Body of pancreas (tissue), 4 donors: Measurements from ENCODE around the gene SKAP2. TPM values are rescaled to one million over a fixed set of nuclear protein-coding genes. Genes with fewer than 3 reads are reported as not detected.

ENCODE experiments used
- ATAC-seq: fragments of 150-250 bp; one replicate; pipeline ENCODE4 v1.9.1; 2016
- DNase-seq, 4 donors: peaks; one replicate each; pipeline ENCODE4 v3.0.0-alpha.2; 2019
- H3K27ac ChIP-seq, 4 donors: fragments of 200-600 bp; sonication (generic); 1 replicate in 3 of 4; 2 replicates in 1 of 4; pipeline versions ENCODE4 v1.5.1 to v1.6.1; 2016 to 2019; ENCODE audit warnings: mild to moderate bottlenecking in 1 of 4, mixed read lengths in 1 of 4, moderate library complexity in 1 of 4
- H3K27me3 ChIP-seq, 2 donors: fragments of 200-600 bp; sonication (generic); one replicate each; pipeline ENCODE4 v1.6.0; 2016; ENCODE audit warnings: mild to moderate bottlenecking in 1 of 2
- H3K36me3 ChIP-seq, 2 donors: fragments of 200-600 bp; sonication (generic); replicated peaks in 1 of 2; 2 replicates each; pipeline ENCODE4 v1.5.1; 2016; ENCODE audit warnings: low read depth in 2 of 2; ENCODE audit not compliant: insufficient read depth in 1 of 2
- H3K4me1 ChIP-seq: fragments of 200-600 bp; sonication (generic); one replicate; pipeline ENCODE4 v1.6.0; 2016
- H3K4me3 ChIP-seq, 2 donors: fragments of 200-600 bp; sonication (generic); 1 replicate in 1 of 2; 2 replicates in 1 of 2; pipeline ENCODE4 v1.5.1; 2016 to 2019
- H3K9me3 ChIP-seq, 3 donors: fragments of 200-600 bp; sonication (generic); 1 replicate in 2 of 3; 2 replicates in 1 of 3; pipeline ENCODE4 v1.5.1; 2016
- POLR2A ChIP-seq, 3 donors: fragments of 450-650 bp; IDR thresholded peaks; one replicate each; pipeline ENCODE4 v1.6.1; 2016; ENCODE audit warnings: antibody characterized with exemption in 3 of 3, mild to moderate bottlenecking in 2 of 3
- WGBS, 2 donors: methylation state at CpG; one replicate each; pipeline ENCODE4 v1.1.5; 2017; 5-methylcytosine and 5-hydroxymethylcytosine counted together
- intact Hi-C: fragments of 100-400 bp; cut with DNase I; formaldehyde crosslinking; loops from one replicate; pipeline ENCODE4 v1.15.1; 2023
- total RNA-seq, 2 donors: library from RNA; depleted of rRNA; stranded (reverse); fragments of >200 nt; gene quantifications; one replicate each; pipeline ENCODE4 v1.1.0, GENCODE V29; 2016
- TF ChIP-seq, protein P1 (sequence below), 7 experiments: fragments of 450-650 bp in 4 of 7; fragments of 200-600 bp in 3 of 7; sonication (generic) in 3 of 7; IDR thresholded peaks; one replicate each; pipeline ENCODE4 v1.5.1; 2016 to 2019; ENCODE audit warnings: antibody characterized with exemption in 7 of 7

The SKAP2 gene
- total RNA-seq, 2 donors from 2014 or later: 8.6 to 12.7 TPM

- intact Hi-C loops: no loop called here
- ATAC-seq (no peak), DNase-seq (no peak)
- Histone ChIP-seq H3K4me1 (no peaks in the 10 kb centered on the region), H3K36me3 (no peaks in the 10 kb centered on the region), H3K9me3 (no peaks in the 10 kb centered on the region), H3K4me3 (no peak overlapping the region), H3K27ac (no peak overlapping the region), H3K27me3 (no peaks in the 10 kb centered on the region)
- no peak for TF ChIP-seq POLR2A (IDR thresholded peaks at IDR 0.05)
- TF ChIP-seq, protein P1, sequence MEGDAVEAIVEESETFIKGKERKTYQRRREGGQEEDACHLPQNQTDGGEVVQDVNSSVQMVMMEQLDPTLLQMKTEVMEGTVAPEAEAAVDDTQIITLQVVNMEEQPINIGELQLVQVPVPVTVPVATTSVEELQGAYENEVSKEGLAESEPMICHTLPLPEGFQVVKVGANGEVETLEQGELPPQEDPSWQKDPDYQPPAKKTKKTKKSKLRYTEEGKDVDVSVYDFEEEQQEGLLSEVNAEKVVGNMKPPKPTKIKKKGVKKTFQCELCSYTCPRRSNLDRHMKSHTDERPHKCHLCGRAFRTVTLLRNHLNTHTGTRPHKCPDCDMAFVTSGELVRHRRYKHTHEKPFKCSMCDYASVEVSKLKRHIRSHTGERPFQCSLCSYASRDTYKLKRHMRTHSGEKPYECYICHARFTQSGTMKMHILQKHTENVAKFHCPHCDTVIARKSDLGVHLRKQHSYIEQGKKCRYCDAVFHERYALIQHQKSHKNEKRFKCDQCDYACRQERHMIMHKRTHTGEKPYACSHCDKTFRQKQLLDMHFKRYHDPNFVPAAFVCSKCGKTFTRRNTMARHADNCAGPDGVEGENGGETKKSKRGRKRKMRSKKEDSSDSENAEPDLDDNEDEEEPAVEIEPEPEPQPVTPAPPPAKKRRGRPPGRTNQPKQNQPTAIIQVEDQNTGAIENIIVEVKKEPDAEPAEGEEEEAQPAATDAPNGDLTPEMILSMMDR (IDR thresholded peaks at IDR 0.05): no peak
- WGBS, 2 donors: 88% methylated on average over 5 of the region's 5 CpGs
Measured at GRCh38 chr7:26789481-26790184, 74.8 kb downstream of the SKAP2 start.

GRCh38 chr7:26787701-26788100 lies 76.7 kb downstream of the SKAP2 start:
- Histone ChIP-seq H3K4me1 (no peaks in the 10 kb centered on the region), H3K9me3 (no peaks in the 10 kb centered on the region), H3K27me3 (no peaks in the 10 kb centered on the region), H3K4me3 (no peak overlapping the region), H3K27ac (no peak overlapping the region), H3K36me3 (no peaks in the 10 kb centered on the region)
- TF ChIP-seq, protein P1 (IDR thresholded peaks at IDR 0.05): no peak
- no peak for TF ChIP-seq POLR2A (IDR thresholded peaks at IDR 0.05)
- WGBS, 2 donors: 90 to 95% methylated on average over 6 of the region's 6 CpGs
- intact Hi-C loops: no loop called here
- ATAC-seq (no peak), DNase-seq (no peak)

DNA sequence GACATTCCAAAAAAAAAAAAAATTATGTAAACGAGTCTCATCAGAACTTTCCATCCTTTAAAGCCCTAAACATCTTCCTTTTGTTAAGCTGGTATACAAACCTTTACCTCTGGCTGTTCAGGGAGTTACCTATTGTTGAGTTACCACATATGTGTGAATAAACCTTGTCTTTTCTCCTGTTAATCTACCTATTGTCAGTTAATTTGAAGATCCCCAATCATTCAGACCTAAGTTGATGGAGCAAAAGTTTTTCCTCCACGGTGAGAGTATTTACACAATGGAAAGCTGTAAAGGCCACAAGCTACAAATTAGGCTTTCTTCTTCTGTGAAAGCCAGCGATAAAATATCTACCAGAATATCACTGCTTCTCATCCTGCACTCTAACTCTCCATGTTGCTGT lies 80.3 kb downstream of the SKAP2 start:
- no peak for DNase-seq
- H3K36me3 ChIP-seq: no peaks in the 10 kb centered on the region
- TF ChIP-seq, protein P1 (IDR thresholded peaks at IDR 0.05): no peak
- TF ChIP-seq POLR2A (IDR thresholded peaks at IDR 0.05): no peak
- H3K27me3 ChIP-seq: no peaks in the 10 kb centered on the region
- H3K27ac ChIP-seq: no peak overlapping the region
- no peak for ATAC-seq
- 61 to 65% methylated on average over 3 of the region's 3 CpGs for WGBS, 2 donors
- H3K4me1 ChIP-seq: no peaks in the 10 kb centered on the region
- intact Hi-C loops: no loop called here
- H3K9me3 ChIP-seq: no peaks in the 10 kb centered on the region
- H3K4me3 ChIP-seq: no peak overlapping the region

GRCh38 chr7:26782501-26782900 lies 81.9 kb downstream of the SKAP2 start:
- DNase-seq (no peak), ATAC-seq (no peak)
- TF ChIP-seq, protein P1 (IDR thresholded peaks at IDR 0.05): no peak
- TF ChIP-seq POLR2A (IDR thresholded peaks at IDR 0.05): no peak
- no peak overlapping the region for H3K27ac ChIP-seq
- intact Hi-C loops: no loop called here
- H3K36me3 ChIP-seq: no peaks in the 10 kb centered on the region
- no peaks in the 10 kb centered on the region for H3K27me3 ChIP-seq
- 91 to 92% methylated on average over 2 of the region's 2 CpGs for WGBS, 2 donors
- no peaks in the 10 kb centered on the region for H3K4me1 ChIP-seq
- H3K9me3 ChIP-seq: no peaks in the 10 kb centered on the region
- no peak overlapping the region for H3K4me3 ChIP-seq

DNA sequence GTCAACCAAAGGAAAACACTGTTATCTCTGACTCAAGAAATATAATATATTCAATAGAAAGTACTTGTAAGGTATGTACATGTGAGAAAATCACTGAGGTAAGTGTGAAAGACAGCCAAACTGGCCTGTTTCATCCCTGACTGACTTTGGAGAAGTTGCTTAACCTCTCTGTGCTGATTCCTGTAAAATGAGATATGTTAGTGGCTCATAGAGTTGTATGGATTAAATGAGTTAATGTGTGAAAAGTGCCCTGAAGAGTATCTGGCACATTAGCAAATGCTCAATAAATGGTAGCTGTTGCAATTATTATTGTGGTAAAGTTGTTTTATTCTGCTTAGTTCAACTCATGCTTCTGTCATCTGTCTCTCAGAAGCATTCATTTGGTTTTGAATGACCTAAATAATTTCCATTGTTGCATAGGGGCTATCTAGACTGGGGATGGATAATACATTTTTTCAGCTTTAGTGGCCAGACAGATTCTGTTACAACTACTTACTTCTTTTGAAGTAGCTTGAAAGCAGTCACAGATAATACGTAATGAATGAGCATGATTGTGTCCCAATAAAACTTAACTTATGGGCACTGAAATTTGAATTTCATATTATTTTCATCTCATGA lies 84.3 kb downstream of the SKAP2 start:
- Histone ChIP-seq H3K27me3 (no peaks in the 10 kb centered on the region), H3K9me3 (no peaks in the 10 kb centered on the region), H3K4me3 (no peak overlapping the region), H3K36me3 (no peaks in the 10 kb centered on the region), H3K27ac (no peak overlapping the region), H3K4me1 (no peaks in the 10 kb centered on the region)
- 89 to 91% methylated on average over 1 of the region's 1 CpG for WGBS, 2 donors
- intact Hi-C loops: no loop called here
- DNase-seq (no peak), ATAC-seq (no peak)
- no peak for TF ChIP-seq POLR2A (IDR thresholded peaks at IDR 0.05)
- TF ChIP-seq, protein P1 (IDR thresholded peaks at IDR 0.05): no peak
